Spleen (tissue), 11 donors: ENCODE data around the gene CYP19A1. TPM values are rescaled to one million over a fixed set of nuclear protein-coding genes. Genes with fewer than 3 reads are reported as not detected.

Source experiments
- DNase-seq: peaks from one replicate; pipeline ENCODE4 v3.0.0-alpha.2; 2020
- H3K27ac ChIP-seq, 8 donors: fragments of 200-600 bp; sonication (generic) in 7 of 8; 1 replicate in 4 of 8; 2 replicates in 4 of 8; pipeline versions ENCODE4 v1.5.0 to v1.8.0; 2016 to 2021; ENCODE audit warnings: inconsistent platforms in 4 of 8, mild to moderate bottlenecking in 4 of 8, moderate library complexity in 1 of 8
- H3K27me3 ChIP-seq, 7 donors: fragments of 200-600 bp; sonication (generic) in 6 of 7; replicated peaks in 1 of 7; 1 replicate in 4 of 7; 2 replicates in 3 of 7; pipeline versions ENCODE4 v1.5.0 to v1.8.0; 2016 to 2021; ENCODE audit warnings: inconsistent platforms in 3 of 7, mild to moderate bottlenecking in 1 of 7
- H3K36me3 ChIP-seq, 6 donors: fragments of 200-600 bp; sonication (generic) in 5 of 6; 1 replicate in 4 of 6; 2 replicates in 2 of 6; pipeline versions ENCODE4 v1.5.0 to v1.8.0; 2016 to 2021; ENCODE audit warnings: inconsistent platforms in 2 of 6
- H3K4me1 ChIP-seq, 6 donors: fragments of 200-600 bp; sonication (generic) in 5 of 6; 1 replicate in 3 of 6; 2 replicates in 3 of 6; pipeline versions ENCODE4 v1.5.0 to v1.8.0; 2016 to 2021; ENCODE audit warnings: inconsistent platforms in 3 of 6
- H3K4me3 ChIP-seq, 8 donors: fragments of 200-600 bp; sonication (generic) in 7 of 8; 1 replicate in 4 of 8; 2 replicates in 4 of 8; pipeline versions ENCODE4 v1.5.0 to v1.8.0; 2016 to 2021; ENCODE audit warnings: inconsistent platforms in 4 of 8, mild to moderate bottlenecking in 4 of 8, moderate library complexity in 2 of 8
- H3K9me3 ChIP-seq, 8 donors: fragments of 200-600 bp; sonication (generic) in 7 of 8; 1 replicate in 4 of 8; 2 replicates in 4 of 8; pipeline versions ENCODE4 v1.5.0 to v1.8.0; 2016 to 2021; ENCODE audit warnings: inconsistent platforms in 4 of 8
- POLR2A ChIP-seq, 3 donors: fragments of 450-650 bp; IDR thresholded peaks; one replicate each; pipeline ENCODE4 v1.5.1; 2017; ENCODE audit warnings: antibody characterized with exemption in 3 of 3, mild to moderate bottlenecking in 1 of 3
- POLR2AphosphoS5 ChIP-seq, 3 donors: sonication (generic); formaldehyde crosslinking; IDR thresholded peaks; one replicate each; pipeline ENCODE4 v1.5.1; 2017; ENCODE audit warnings: antibody characterized with exemption in 3 of 3
- WGBS, 5 donors: extraction: QIAGEN DNeasy Blood & Tissue Kit in 3 of 5; methylation state at CpG; one replicate each; pipeline versions ENCODE4 v1.1.5 to v1.1.7; 2013 to 2018; 5-methylcytosine and 5-hydroxymethylcytosine counted together
- intact Hi-C: fragments of 100-400 bp; cut with DNase I; formaldehyde crosslinking; loops from one replicate; pipeline ENCODE4 v1.15.0; 2023; ENCODE audit warnings: low total_unique reads
- polyA plus RNA-seq, 3 donors: library from polyadenylated mRNA; stranded (reverse); fragments of 200-250 nt; gene quantifications; one replicate each; pipeline ENCODE4 v1.2.1, GENCODE V29; 2013
- total RNA-seq, 7 donors: library from RNA; depleted of rRNA in 3 of 7; stranded (reverse); fragments of >200 nt in 3 of 7; fragmentation: NEBNext Ultra II Directional in 4 of 7; extraction: Animal tissue kit (Norgen Biotek cat#: 25700) in 4 of 7; gene quantifications; one replicate each; pipeline versions ENCODE4 v1.1.0 to v1.2.1, GENCODE V29; 2016 to 2021
- TF ChIP-seq, protein P1 (sequence below), 11 experiments: fragments of 200-600 bp in 7 of 11; fragments of 450-650 bp in 4 of 11; sonication (generic) in 4 of 11; IDR thresholded peaks in 8 of 11; conservative IDR thresholded peaks in 3 of 11; 1 replicate in 7 of 11; 2 replicates in 4 of 11; pipeline versions ENCODE4 v1.4.0 to v1.8.0; 2016 to 2021; ENCODE audit warnings: antibody characterized with exemption in 11 of 11, inconsistent platforms in 4 of 11, mild to moderate bottlenecking in 1 of 11
- donor health status: healthy with polysubstance abuse.
- donor health status: DM: no; HTN: no; CAD: no; lungs with moderate emphysema.
- donor health status: DM: no; HTN: no; CAD: no.
- donor health status: Bipolar disorder and iron deficiency.
- donor health status: healthy.
- donor health status: DM: no; HTN: no; CAD: no.
- donor health status: DM: yes; HTN: yes; CAD: no.

CYP19A1 gene
- total and polyA plus RNA-seq, 10 donors, result 0.13 to 5.6 (median 0.96) TPM; not detected in 1

DNA sequence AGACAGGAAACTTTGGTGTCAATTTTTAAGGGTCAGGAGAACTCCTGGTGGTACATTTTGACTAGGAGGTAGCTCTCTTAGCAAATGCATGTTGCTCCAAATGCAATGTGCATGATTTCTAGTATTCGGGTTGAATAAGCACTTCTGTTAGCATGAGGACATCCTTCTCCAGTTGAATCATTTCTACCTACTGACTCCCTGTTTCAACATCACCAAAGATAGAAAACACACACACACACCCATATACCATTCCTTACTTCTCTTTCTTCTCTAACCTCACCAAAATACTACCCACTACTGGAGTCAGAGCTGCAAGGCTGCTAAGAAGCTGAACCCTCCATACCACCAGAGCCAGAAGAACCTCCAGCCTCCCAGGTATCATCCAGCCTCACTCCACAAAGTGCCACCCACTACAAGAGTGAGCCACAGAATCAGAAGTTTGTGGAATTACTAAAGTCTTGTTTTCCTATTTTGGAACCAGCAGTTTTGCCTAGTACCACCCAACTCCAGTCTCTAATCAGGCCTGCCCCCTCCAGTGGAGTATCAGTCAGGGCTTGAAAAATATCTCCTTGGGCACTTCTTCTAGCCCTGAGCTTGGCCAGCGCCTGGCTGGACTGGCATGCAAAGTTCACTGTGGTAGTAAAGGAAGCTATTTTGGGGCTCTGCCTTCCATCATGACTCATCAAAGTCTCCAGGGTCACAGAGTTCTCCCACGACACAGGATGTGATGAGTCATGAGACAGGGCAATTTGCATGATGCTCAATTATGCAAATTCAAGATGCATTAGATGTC, 110.3 kb downstream of the CYP19A1 start:
- Histone ChIP-seq H3K4me3 (no peak overlapping the region), H3K9me3 (no peaks in the 10 kb centered on the region), H3K36me3 (no peaks in the 10 kb centered on the region), H3K27me3 (peaks cover 0 to 6% (median 0%) of the 10 kb centered on the region in 7 donors), H3K27ac (peak overlapping the region in 5 of 8 donors; percentile 41 to 80 (median 63)), H3K4me1 (peaks cover 0 to 45% (median 3%) of the 10 kb centered on the region in 6 donors)
- DNase-seq, result no peak
- TF ChIP-seq POLR2AphosphoS5 (IDR thresholded peaks at IDR 0.05), result peak in 1 of 3 donors; percentile 60
- TF ChIP-seq, protein P1, sequence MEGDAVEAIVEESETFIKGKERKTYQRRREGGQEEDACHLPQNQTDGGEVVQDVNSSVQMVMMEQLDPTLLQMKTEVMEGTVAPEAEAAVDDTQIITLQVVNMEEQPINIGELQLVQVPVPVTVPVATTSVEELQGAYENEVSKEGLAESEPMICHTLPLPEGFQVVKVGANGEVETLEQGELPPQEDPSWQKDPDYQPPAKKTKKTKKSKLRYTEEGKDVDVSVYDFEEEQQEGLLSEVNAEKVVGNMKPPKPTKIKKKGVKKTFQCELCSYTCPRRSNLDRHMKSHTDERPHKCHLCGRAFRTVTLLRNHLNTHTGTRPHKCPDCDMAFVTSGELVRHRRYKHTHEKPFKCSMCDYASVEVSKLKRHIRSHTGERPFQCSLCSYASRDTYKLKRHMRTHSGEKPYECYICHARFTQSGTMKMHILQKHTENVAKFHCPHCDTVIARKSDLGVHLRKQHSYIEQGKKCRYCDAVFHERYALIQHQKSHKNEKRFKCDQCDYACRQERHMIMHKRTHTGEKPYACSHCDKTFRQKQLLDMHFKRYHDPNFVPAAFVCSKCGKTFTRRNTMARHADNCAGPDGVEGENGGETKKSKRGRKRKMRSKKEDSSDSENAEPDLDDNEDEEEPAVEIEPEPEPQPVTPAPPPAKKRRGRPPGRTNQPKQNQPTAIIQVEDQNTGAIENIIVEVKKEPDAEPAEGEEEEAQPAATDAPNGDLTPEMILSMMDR (IDR thresholded peaks at IDR 0.05 in 8 of 11, conservative IDR thresholded peaks at IDR 0.05 in 3 of 11), result no peak
- TF ChIP-seq POLR2A (IDR thresholded peaks at IDR 0.05), result no peak
- intact Hi-C loops, result no loop called here
- WGBS, 5 donors, result 19 to 44% (median 22%) methylated on average over 3 of the region's 3 CpGs

- TF ChIP-seq, protein P1 (IDR thresholded peaks at IDR 0.05 in 8 of 11, conservative IDR thresholded peaks at IDR 0.05 in 3 of 11), result no peak
- Histone ChIP-seq H3K27me3 (peaks cover 0 to 6% (median 0%) of the 10 kb centered on the region in 7 donors), H3K9me3 (no peaks in the 10 kb centered on the region), H3K4me3 (no peak overlapping the region), H3K36me3 (no peaks in the 10 kb centered on the region), H3K27ac (peak overlapping the region in 1 of 8 donors; percentile 74), H3K4me1 (peaks cover 0 to 49% (median 3%) of the 10 kb centered on the region in 6 donors)
- WGBS, 5 donors, result 65 to 82% (median 76%) methylated on average over 6 of the region's 6 CpGs
- intact Hi-C loops, result no loop called here
- no peak for DNase-seq
Measured at GRCh38 chr15:51226576-51227210, 111.7 kb downstream of the CYP19A1 start.

GRCh38 chr15:51224428-51224827, 114.0 kb downstream of the CYP19A1 start:
- Histone ChIP-seq H3K27ac (peak overlapping the region in 4 of 8 donors; percentile 37 to 78 (median 62)), H3K4me3 (no peak overlapping the region), H3K4me1 (peaks cover 0 to 49% (median 3%) of the 10 kb centered on the region in 6 donors), H3K36me3 (no peaks in the 10 kb centered on the region), H3K9me3 (no peaks in the 10 kb centered on the region), H3K27me3 (peaks cover 0 to 5% (median 0%) of the 10 kb centered on the region in 7 donors)
- DNase-seq, result no peak
- TF ChIP-seq POLR2A (IDR thresholded peaks at IDR 0.05), result no peak
- TF ChIP-seq POLR2AphosphoS5 (IDR thresholded peaks at IDR 0.05), result no peak
- TF ChIP-seq, protein P1 (IDR thresholded peaks at IDR 0.05 in 8 of 11, conservative IDR thresholded peaks at IDR 0.05 in 3 of 11), result no peak
- intact Hi-C loops, result loop anchor here (5.0 kb wide), 1 partner anchor 287 kb away; no protein-coding TSS in a partner anchor

DNA sequence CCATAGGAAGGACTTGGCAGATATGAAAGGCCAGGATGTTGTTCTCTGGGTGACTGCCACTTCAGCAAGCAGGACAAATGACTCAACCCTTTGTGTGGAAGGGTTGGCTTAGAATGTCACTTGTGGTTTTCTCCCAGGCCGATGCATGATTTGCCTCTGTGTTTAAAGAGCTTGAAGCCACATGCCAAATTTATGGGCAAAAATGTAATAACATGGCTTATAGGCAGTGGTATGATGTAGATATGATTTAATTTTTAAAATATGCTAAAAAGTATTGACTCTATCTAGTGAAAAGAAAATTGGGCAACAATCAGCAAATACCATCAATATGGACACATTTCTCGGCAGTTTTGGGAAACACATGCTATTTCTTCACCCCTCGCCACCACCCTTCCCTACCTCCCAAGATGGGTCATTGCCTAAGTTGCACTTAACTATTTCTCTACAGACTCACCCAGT, 114.6 kb downstream of the CYP19A1 start:
- no peak for DNase-seq
- 37 to 57% (median 46%) methylated on average over 3 of the region's 3 CpGs for WGBS, 5 donors
- no peak for TF ChIP-seq POLR2A (IDR thresholded peaks at IDR 0.05)
- peak in 2 of 3 donors; percentile 14 to 43 for TF ChIP-seq POLR2AphosphoS5 (IDR thresholded peaks at IDR 0.05)
- TF ChIP-seq, protein P1 (IDR thresholded peaks at IDR 0.05 in 8 of 11, conservative IDR thresholded peaks at IDR 0.05 in 3 of 11), result no peak
- peak overlapping the region in 5 of 8 donors; percentile 29 to 78 (median 58) for H3K27ac ChIP-seq
- no peaks in the 10 kb centered on the region for H3K27me3 ChIP-seq
- H3K9me3 ChIP-seq, result no peaks in the 10 kb centered on the region
- intact Hi-C loops, result loop anchor here (5.0 kb wide), 1 partner anchor 286 kb away; no protein-coding TSS in a partner anchor
- no peaks in the 10 kb centered on the region for H3K36me3 ChIP-seq
- H3K4me1 ChIP-seq, result peaks cover 0 to 46% (median 3%) of the 10 kb centered on the region in 6 donors
- no peak overlapping the region for H3K4me3 ChIP-seq
